ENCODE data around the gene CEP83. TPM values are rescaled to one million over a fixed set of nuclear protein-coding genes. Genes with fewer than 3 reads are reported as not detected.

The CEP83 gene
- total and polyA plus RNA-seq, 2 donors (not counting 1 experiment from before 2014, with no cell fraction given), result 7.8 to 13.5 TPM

- no peak overlapping the region for H3K4me3 ChIP-seq (replicated peaks in 1 of 4; ENCODE audit: control extremely low read depth in 1 of 4, insufficient read depth in 1 of 4, low read depth in 3 of 4, low read length in 4 of 4)
- H3K27me3 ChIP-seq (ENCODE audit: control insufficient read depth, insufficient read depth, low read length), result no peaks in the 10 kb centered on the region
- no peak overlapping the region for H3K4me2 ChIP-seq (ENCODE audit: extremely low read depth, insufficient read depth, low read length)
- H3K36me3 ChIP-seq (ENCODE audit: control insufficient read depth, insufficient read depth, low read length), result no peaks in the 10 kb centered on the region
- H2AFZ ChIP-seq (ENCODE audit: low read length), result no peak overlapping the region
- DNase-seq (ENCODE audit: low read depth in 2 of 2), result no peak
- H3K27ac ChIP-seq (ENCODE audit: insufficient read depth, low read length), result no peak overlapping the region
- TF ChIP-seq, protein P1, sequence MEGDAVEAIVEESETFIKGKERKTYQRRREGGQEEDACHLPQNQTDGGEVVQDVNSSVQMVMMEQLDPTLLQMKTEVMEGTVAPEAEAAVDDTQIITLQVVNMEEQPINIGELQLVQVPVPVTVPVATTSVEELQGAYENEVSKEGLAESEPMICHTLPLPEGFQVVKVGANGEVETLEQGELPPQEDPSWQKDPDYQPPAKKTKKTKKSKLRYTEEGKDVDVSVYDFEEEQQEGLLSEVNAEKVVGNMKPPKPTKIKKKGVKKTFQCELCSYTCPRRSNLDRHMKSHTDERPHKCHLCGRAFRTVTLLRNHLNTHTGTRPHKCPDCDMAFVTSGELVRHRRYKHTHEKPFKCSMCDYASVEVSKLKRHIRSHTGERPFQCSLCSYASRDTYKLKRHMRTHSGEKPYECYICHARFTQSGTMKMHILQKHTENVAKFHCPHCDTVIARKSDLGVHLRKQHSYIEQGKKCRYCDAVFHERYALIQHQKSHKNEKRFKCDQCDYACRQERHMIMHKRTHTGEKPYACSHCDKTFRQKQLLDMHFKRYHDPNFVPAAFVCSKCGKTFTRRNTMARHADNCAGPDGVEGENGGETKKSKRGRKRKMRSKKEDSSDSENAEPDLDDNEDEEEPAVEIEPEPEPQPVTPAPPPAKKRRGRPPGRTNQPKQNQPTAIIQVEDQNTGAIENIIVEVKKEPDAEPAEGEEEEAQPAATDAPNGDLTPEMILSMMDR (conservative IDR thresholded peaks at IDR 0.05 in 1 of 2, IDR thresholded peaks at IDR 0.05 in 1 of 2; ENCODE audit: low read depth in 1 of 2, low read length in 2 of 2), result no peak
- TF ChIP-seq EZH2 (IDR thresholded peaks at IDR 0.05; ENCODE audit: low read length, missing control alignments), result no peak
- no peaks in the 10 kb centered on the region for H3K9me3 ChIP-seq (ENCODE audit: control insufficient read depth, insufficient read depth, low read depth, low read length)
- H3K4me1 ChIP-seq (ENCODE audit: control insufficient read depth, extremely low read depth, insufficient read depth, low read length), result no peaks in the 10 kb centered on the region
- H3K9ac ChIP-seq (ENCODE audit: insufficient read depth, low read length), result no peak overlapping the region
- H3K79me2 ChIP-seq (ENCODE audit: control insufficient read depth, insufficient read depth, low read length), result no peaks in the 10 kb centered on the region
- no peaks in the 10 kb centered on the region for H4K20me1 ChIP-seq (ENCODE audit: control insufficient read depth, extremely low read depth, insufficient read depth, low read length)
These were observed 75.6 kb downstream of the CEP83 start for GRCh38 chr12:94384030-94384429.

- Histone ChIP-seq H3K27me3 (ENCODE audit: control insufficient read depth, insufficient read depth, low read length) (no peaks in the 10 kb centered on the region), H4K20me1 (ENCODE audit: control insufficient read depth, extremely low read depth, insufficient read depth, low read length) (no peaks in the 10 kb centered on the region), H3K36me3 (ENCODE audit: control insufficient read depth, insufficient read depth, low read length) (no peaks in the 10 kb centered on the region), H3K9ac (ENCODE audit: insufficient read depth, low read length) (no peak overlapping the region), H3K9me3 (ENCODE audit: control insufficient read depth, insufficient read depth, low read depth, low read length) (no peaks in the 10 kb centered on the region), H3K79me2 (ENCODE audit: control insufficient read depth, insufficient read depth, low read length) (no peaks in the 10 kb centered on the region), H2AFZ (ENCODE audit: low read length) (no peak overlapping the region), H3K27ac (ENCODE audit: insufficient read depth, low read length) (no peak overlapping the region), H3K4me1 (ENCODE audit: control insufficient read depth, extremely low read depth, insufficient read depth, low read length) (no peaks in the 10 kb centered on the region), H3K4me3 (replicated peaks in 1 of 4; ENCODE audit: control extremely low read depth in 1 of 4, insufficient read depth in 1 of 4, low read depth in 3 of 4, low read length in 4 of 4) (no peak overlapping the region), H3K4me2 (ENCODE audit: extremely low read depth, insufficient read depth, low read length) (no peak overlapping the region)
- TF ChIP-seq EZH2 (IDR thresholded peaks at IDR 0.05; ENCODE audit: low read length, missing control alignments), result no peak
- TF ChIP-seq, protein P1 (conservative IDR thresholded peaks at IDR 0.05 in 1 of 2, IDR thresholded peaks at IDR 0.05 in 1 of 2; ENCODE audit: low read depth in 1 of 2, low read length in 2 of 2), result no peak
- DNase-seq (ENCODE audit: low read depth in 2 of 2), result no peak
These were observed 79.2 kb downstream of the CEP83 start for GRCh38 chr12:94380507-94380906.

- TF ChIP-seq, protein P1 (conservative IDR thresholded peaks at IDR 0.05 in 1 of 2, IDR thresholded peaks at IDR 0.05 in 1 of 2; ENCODE audit: low read depth in 1 of 2, low read length in 2 of 2), result no peak
- TF ChIP-seq EZH2 (IDR thresholded peaks at IDR 0.05; ENCODE audit: low read length, missing control alignments), result no peak
- H3K9ac ChIP-seq (ENCODE audit: insufficient read depth, low read length), result no peak overlapping the region
- H3K9me3 ChIP-seq (ENCODE audit: control insufficient read depth, insufficient read depth, low read depth, low read length), result no peaks in the 10 kb centered on the region
- no peak overlapping the region for H2AFZ ChIP-seq (ENCODE audit: low read length)
- H3K4me1 ChIP-seq (ENCODE audit: control insufficient read depth, extremely low read depth, insufficient read depth, low read length), result no peaks in the 10 kb centered on the region
- no peaks in the 10 kb centered on the region for H4K20me1 ChIP-seq (ENCODE audit: control insufficient read depth, extremely low read depth, insufficient read depth, low read length)
- no peaks in the 10 kb centered on the region for H3K27me3 ChIP-seq (ENCODE audit: control insufficient read depth, insufficient read depth, low read length)
- no peaks in the 10 kb centered on the region for H3K36me3 ChIP-seq (ENCODE audit: control insufficient read depth, insufficient read depth, low read length)
- no peaks in the 10 kb centered on the region for H3K79me2 ChIP-seq (ENCODE audit: control insufficient read depth, insufficient read depth, low read length)
- no peak overlapping the region for H3K4me2 ChIP-seq (ENCODE audit: extremely low read depth, insufficient read depth, low read length)
- H3K27ac ChIP-seq (ENCODE audit: insufficient read depth, low read length), result no peak overlapping the region
- DNase-seq (ENCODE audit: low read depth in 2 of 2), result peak in 1 of 2 donors; percentile 31
- no peak overlapping the region for H3K4me3 ChIP-seq (replicated peaks in 1 of 4; ENCODE audit: control extremely low read depth in 1 of 4, insufficient read depth in 1 of 4, low read depth in 3 of 4, low read length in 4 of 4)
These were observed 80.1 kb downstream of the CEP83 start for GRCh38 chr12:94379479-94380113.

Measured in fibroblast of lung (primary cell).